ENCODE data around the gene ANXA6.
A peak's percentile ranks its signal among the peaks of the same experiment; 100 is the strongest.

Gene ANXA6

DNA sequence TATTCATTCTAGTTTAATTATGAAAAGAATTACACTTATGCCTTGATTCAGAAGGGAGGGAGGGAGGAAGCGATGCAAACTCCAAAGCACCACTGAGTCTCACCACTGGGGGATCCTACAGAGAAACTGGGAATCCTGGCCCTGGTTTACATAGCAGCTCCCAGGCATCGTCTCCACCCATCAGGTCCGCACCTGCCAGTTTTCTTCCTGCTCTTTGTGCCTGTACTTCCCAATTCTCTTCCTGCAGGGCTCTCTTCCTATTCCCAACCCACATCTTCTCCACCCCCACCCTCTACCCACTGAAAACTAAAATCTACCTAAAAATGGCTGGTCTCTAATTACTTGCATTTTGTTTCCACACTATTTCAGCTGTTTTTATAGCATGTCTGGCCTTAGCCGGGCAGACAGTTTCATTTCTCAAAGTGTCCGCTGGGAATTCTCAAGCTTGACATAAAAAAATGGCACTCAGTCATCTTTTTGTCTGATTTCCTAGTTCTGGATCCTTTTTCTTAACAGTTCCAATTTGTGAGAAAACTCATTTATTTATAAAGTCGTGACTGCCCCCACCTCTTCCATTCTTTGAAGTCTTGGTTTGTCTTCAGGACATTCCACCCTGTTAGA lies 75.2 kb downstream of the ANXA6 start:
- Mint-ChIP-seq H3K4me1 (peaks cover 77% of the 10 kb centered on the region), H3K9me3 (no peaks in the 10 kb centered on the region), H3K4me3 (peak overlapping the region; percentile 77), H3K36me3 (peaks cover 94% of the 10 kb centered on the region), H3K27ac (peak overlapping the region; percentile 90)
- DNase-seq (ENCODE audit: low spot score in 2 of 2) = no peak
- no peak for ATAC-seq

DNA sequence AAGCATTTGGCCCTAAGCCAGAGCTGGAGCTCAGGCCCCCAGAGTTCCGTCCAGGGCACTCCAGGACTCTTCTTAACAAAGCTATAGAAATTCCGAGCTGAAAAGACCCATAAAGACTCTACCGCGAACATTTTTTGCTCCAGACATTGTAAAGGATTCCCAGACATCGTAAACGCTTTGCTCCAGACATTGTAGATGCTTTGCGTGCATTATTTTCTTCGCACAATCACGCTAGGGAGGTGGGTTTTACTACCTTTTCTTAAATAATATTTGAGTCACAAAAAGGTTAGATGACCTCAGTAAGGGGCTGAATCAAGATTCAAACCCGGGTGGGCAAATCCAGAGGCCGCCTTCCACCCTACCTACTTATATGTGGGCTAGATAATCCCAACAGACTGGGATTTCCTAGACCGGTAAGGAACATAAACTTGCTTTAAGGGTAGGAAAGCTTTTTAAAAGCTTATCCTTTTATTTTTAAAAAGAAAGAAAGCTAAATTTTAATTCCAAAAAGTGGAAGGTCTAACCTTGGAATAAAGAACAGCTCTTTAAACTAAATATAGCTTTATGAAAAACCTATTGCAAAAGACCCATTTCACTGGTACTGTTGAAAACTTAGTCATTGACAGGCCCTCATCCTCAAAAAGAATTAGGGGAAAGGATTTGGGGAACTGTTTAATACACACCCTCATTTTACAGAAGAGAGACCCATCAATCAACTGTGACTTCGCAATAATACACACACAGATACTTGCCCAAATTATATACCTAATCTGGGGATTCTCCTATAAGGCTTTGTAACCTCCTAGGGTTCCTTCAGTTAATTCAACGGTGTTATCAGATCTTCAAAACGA lies 75.9 kb downstream of the ANXA6 start:
- Mint-ChIP-seq H3K27ac (peak overlapping the region; percentile 90), H3K36me3 (peaks cover 95% of the 10 kb centered on the region), H3K9me3 (no peaks in the 10 kb centered on the region), H3K4me3 (peak overlapping the region; percentile 77), H3K4me1 (peaks cover 77% of the 10 kb centered on the region)
- no peak for DNase-seq (ENCODE audit: low spot score in 2 of 2)
- no peak for ATAC-seq

DNA sequence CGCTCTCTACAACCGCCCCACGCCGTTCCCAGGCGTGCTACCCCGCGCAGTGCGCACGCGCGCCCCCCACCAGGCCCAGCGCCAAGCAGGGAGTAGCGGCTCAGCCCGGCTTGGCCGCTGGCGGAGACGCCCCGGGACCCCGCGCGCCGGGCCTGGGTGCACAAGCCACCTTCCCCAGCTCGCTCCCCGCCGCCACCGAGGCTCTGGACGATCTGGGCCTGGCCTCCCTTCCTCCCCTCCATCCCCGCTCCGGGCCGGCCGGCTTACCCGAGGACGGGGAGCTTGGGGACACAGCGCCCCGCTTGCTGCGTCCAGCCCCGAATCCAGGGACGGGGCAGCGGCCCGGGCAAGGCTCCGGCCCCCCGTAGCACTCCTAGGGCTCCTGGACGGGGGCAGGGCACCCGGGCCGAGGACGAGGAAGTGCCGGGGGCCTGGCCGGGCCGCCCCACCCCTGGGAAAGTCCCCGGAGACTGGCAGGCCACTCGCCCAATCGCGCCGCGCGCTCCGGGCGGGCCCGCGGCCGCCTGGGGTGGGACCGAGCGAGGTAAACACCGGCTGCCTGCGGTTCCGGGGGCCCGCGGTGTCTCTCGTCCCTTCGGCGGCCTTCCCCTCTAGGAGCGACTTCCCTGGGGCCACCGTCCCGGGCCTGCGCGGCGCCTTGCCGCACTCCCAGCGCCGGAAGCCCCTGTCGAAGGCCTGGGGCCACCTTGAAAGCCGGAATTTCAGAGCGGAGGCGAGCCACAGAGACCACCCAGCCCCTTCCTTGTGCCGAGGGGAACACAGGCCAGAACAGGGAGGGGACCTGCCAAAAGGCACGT lies 76.8 kb downstream of the ANXA6 start, which contains the start of gene TNIP1:
Gene TNIP1 (minus strand): TSS at position 422 of the 818 bp plus-strand sequence. CDS start 15,939 bp downstream, outside the sequence.
- H3K4me1 Mint-ChIP-seq = peaks cover 78% of the 10 kb centered on the region
- peak within 1 kb of the TSS; percentile 77 for H3K4me3 Mint-ChIP-seq
- ATAC-seq (peak; percentile 87), DNase-seq (ENCODE audit: low spot score in 2 of 2) (peak; percentile 99)
- H3K36me3 Mint-ChIP-seq = peaks cover 95% of the 10 kb centered on the region
- H3K27ac Mint-ChIP-seq = peak within 1 kb of the TSS; percentile 90
- H3K9me3 Mint-ChIP-seq = no peaks in the 10 kb centered on the region

DNA sequence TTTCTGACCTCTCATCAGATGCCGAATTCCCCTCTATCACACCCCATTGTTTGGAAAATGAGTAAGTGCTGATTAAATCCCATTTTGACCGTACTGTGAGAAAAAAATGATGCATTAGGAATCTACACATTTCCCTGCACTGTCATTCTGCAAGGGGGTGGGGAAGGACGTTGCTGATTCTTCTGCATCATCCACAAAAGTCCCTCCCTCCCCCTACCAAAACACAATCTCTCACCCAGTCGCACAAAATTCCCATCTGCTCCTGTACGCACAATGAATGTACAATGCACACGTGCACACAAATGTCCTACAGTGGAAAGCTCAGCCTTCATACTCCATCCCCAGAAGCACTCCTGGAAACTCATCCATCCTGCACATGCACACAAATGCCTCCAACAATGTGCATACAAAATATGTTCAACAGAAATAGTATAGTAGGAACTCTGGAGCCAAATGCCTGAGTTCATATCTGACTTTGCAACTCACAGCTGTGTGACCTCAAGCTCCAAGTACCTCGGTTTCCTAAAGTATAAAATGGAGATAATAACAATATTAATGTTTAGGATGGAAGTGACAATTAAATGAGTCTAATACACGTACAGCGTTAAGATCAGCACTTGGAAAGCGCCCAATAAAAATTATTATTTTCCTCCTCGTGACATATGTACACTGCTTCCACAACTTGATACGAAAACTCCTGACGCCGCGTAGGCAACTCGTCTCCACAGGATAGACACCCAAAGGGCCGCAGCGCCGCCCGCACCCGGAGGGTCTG lies 77.6 kb downstream of the ANXA6 start:
- DNase-seq (ENCODE audit: low spot score in 2 of 2) = peak in 1 of 2 donors; percentile 69
- H3K4me3 Mint-ChIP-seq = peak overlapping the region; percentile 77

DNA sequence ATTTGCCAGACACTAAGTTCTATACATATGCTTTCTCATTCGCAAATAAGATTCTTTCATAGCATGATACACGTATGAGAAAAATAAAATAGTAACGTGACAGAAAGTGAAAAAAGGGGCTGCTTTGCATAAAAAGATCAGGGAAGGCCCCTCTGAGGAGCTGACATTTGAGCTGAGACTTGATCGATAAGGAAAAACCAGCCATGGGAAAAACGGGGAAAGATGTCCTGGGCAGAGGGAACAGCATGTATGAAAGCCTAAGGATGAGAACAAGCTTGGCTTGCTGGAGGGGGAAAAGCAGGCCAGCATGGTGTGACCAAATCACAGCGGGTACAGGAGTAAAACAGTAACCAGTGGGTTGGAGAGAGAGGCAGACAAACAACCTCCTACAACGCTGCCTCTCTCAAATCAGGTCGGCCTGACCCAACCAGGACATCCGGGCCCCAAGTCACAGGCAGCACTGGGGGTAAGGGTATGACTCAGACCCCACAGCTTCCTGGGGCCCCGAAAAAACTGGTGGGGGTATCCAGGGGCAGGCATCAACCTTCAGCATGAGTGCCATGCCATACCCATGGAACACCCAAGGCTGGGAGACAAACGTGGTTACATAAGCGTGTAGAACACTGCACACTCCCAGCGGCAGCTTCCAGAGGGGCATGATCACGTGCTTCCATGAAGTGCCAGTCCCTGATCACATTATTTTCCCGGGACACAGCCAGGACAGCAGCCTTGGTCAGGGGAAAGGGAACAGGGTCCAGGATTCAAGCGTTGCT lies 78.9 kb downstream of the ANXA6 start:
- DNase-seq (ENCODE audit: low spot score in 2 of 2) = peak; percentile 53 to 88
- peaks cover 78% of the 10 kb centered on the region for H3K4me1 Mint-ChIP-seq

More for the DNA sequence above, 77.6 kb downstream of the ANXA6 start:
- Mint-ChIP-seq H3K4me1 (peaks cover 78% of the 10 kb centered on the region), H3K27ac (peak overlapping the region; percentile 90), H3K9me3 (no peaks in the 10 kb centered on the region), H3K36me3 (peaks cover 95% of the 10 kb centered on the region)
- ATAC-seq = no peak

DNA sequence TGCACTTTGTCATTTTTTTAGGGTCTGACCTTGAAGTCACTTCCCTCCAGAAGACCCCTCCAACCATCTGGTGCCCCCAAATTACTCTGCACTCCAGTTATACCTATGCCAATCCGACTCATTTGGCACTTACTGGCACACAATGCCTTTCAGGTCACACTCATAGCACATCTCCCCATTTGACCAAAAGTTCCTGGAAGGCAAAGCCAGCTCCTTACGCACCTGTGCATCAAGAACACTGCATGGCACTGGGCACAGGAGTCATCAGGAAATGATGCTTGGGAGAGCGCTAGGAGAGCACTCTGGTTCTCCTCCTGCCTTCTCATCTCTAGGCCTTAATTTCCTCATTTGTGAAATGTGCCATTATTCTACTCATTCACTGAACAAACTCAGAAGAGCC lies 79.6 kb downstream of the ANXA6 start:
- Mint-ChIP-seq H3K36me3 (peaks cover 95% of the 10 kb centered on the region), H3K4me3 (peak overlapping the region; percentile 77), H3K9me3 (no peaks in the 10 kb centered on the region), H3K27ac (peak overlapping the region; percentile 90), H3K4me1 (peaks cover 78% of the 10 kb centered on the region)
- ATAC-seq (no peak), DNase-seq (ENCODE audit: low spot score in 2 of 2) (no peak)

More for the DNA sequence above, 78.9 kb downstream of the ANXA6 start:
- Mint-ChIP-seq H3K4me3 (peak overlapping the region; percentile 77), H3K9me3 (no peaks in the 10 kb centered on the region), H3K27ac (peak overlapping the region; percentile 90), H3K36me3 (peaks cover 95% of the 10 kb centered on the region)
- peak; percentile 77 for ATAC-seq

DNA sequence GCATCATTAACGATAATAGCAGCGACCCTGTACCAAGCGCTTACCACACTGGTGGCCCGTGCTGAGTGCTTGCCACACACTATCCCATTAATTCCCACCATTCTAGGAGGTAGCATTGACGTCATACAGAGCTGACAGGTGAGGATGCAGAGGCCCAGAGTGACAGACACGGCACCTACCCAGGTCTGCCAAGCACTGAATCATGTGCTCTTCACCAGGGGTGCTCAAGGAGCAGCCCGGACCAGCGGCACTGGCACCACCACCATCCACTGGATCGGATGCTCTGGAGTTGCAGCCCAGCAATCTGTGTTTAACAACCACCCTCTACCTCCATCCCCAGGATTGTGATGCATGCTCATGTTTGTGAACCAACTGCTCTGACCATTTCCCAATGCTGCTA lies 80.2 kb downstream of the ANXA6 start:
- Mint-ChIP-seq H3K9me3 (no peaks in the 10 kb centered on the region), H3K27ac (peak overlapping the region; percentile 90), H3K4me3 (peak overlapping the region; percentile 77), H3K36me3 (peaks cover 95% of the 10 kb centered on the region), H3K4me1 (peaks cover 78% of the 10 kb centered on the region)
- DNase-seq (ENCODE audit: low spot score in 2 of 2) (no peak), ATAC-seq (no peak)

DNA sequence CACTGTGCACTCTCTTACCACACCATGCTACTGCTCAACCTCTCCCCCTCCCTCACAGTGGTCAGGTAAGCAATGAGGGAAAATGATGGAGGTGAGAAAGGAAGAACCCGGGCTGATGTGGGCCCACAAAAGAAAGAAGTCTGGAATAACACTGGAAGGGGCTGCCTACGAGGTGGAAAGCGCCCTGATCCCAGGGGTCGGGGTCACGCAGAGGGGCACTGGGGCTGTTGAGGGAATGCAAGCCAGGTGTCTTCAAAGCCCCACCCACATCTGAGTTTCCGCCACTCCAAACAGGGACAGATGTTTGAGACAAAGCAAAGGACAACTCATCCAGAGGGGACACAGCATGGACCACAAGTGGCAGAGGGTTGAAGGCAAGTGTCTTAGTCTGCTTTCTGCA lies 81.0 kb downstream of the ANXA6 start:
- Mint-ChIP-seq H3K4me3 (peak overlapping the region; percentile 77), H3K27ac (peak overlapping the region; percentile 89), H3K4me1 (peaks cover 82% of the 10 kb centered on the region), H3K9me3 (no peaks in the 10 kb centered on the region), H3K36me3 (peaks cover 96% of the 10 kb centered on the region)
- DNase-seq (ENCODE audit: low spot score in 2 of 2) = no peak
- ATAC-seq = no peak

DNA sequence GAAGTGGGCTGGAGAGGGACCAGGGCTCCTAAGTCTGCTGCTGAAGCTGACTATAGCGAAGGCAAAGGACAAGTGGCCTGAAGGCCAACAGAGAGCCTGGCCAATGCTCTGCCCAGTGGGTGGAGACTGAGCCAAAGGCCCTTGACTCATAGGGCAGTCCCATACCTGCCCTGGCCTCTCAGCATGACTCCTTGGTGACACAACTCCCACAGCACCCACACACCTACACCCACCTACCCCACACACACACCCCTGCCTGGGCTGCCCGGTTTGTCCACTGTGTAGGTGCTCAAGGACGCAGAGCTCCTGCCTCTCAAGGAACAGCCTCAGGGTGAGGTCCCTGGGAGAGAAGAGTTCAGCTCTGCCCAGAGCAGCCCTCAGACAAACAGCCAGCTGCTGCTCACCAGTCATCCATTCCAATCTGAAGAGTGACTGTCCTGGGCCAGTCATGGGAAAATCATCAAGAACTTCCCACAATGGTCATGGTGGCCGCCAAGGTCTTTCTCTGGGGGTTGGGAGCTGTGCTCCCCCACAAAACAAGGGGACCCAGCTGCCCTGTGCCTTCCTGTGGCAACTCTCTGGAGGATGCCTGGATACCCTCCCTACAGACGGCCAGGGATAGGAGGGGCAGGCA lies 81.8 kb downstream of the ANXA6 start:
- H3K36me3 Mint-ChIP-seq = peaks cover 97% of the 10 kb centered on the region
- peaks cover 89% of the 10 kb centered on the region for H3K4me1 Mint-ChIP-seq
- no peak for DNase-seq (ENCODE audit: low spot score in 2 of 2)
- H3K27ac Mint-ChIP-seq = peak overlapping the region; percentile 89
- H3K9me3 Mint-ChIP-seq = no peaks in the 10 kb centered on the region
- H3K4me3 Mint-ChIP-seq = peak overlapping the region; percentile 77
- ATAC-seq = peak; percentile 39

DNA sequence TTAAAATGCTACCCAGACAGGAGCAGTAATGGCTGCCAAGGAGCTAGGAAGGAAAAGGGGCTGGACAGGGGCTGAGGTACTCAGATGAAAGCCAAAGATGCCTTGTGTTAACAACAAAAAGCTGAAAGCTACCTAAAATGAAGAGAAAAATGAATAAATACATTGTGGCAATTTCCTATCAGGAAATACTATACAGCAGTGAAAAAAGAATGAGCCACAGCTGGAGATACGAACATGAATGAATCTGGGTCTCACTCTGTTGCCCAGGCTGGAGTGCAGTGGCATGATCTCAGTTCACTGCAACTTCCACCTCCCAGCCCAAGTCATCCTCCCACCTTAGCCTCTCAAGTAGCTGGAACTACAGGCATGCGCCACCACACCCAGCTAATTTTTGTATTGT lies 83.0 kb downstream of the ANXA6 start:
- Mint-ChIP-seq H3K36me3 (peaks cover 100% of the 10 kb centered on the region), H3K9me3 (no peaks in the 10 kb centered on the region), H3K4me1 (peaks cover 94% of the 10 kb centered on the region), H3K27ac (no peak overlapping the region), H3K4me3 (no peak overlapping the region)
- no peak for ATAC-seq
- DNase-seq (ENCODE audit: low spot score in 2 of 2) = no peak

DNA sequence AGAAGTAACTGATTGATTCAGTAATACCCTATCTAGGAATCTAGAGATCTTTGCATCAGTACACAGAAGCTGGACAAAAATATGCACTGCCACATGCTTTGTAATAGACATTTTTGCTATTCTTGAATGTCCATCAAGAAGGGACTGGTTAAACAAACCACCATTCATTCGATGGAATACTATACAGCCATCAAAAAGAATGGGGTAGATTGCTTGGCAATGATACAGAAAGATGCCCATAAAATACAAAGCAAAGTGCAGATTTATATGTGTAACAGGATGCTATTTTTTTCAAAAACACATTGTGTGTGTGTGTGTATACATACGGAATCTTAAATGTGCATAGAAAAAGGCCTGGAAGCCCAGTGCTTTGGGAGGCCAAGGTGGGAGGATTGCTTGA lies 84.3 kb downstream of the ANXA6 start:
- ATAC-seq (no peak), DNase-seq (ENCODE audit: low spot score in 2 of 2) (no peak)
- Mint-ChIP-seq H3K9me3 (no peaks in the 10 kb centered on the region), H3K4me1 (peaks cover 95% of the 10 kb centered on the region), H3K27ac (no peak overlapping the region), H3K36me3 (peaks cover 97% of the 10 kb centered on the region), H3K4me3 (peak overlapping the region; percentile 19)

DNA sequence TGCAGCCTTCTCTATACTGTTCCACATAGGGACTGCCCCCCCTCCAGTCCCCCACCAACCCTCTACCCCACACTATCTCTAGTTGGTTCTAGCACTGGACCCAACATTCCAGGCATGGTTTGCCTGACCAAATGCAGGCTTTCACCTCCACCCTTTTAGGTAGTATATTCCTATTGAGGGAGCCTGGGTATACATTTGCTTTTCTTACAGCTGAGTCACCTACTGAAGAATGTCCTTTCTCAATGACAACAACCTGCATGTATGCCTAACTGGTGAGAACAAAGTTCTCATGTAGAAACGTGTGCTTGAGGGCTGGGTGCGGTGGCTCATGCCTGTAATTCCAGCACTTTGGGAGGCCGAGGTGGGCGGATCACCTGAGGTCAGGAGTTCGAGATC lies 85.0 kb downstream of the ANXA6 start:
- ATAC-seq (no peak), DNase-seq (ENCODE audit: low spot score in 2 of 2) (no peak)
- peak overlapping the region; percentile 78 for H3K27ac Mint-ChIP-seq
- peak overlapping the region; percentile 19 for H3K4me3 Mint-ChIP-seq
- no peaks in the 10 kb centered on the region for H3K9me3 Mint-ChIP-seq
- peaks cover 95% of the 10 kb centered on the region for H3K4me1 Mint-ChIP-seq
- H3K36me3 Mint-ChIP-seq = peaks cover 97% of the 10 kb centered on the region

DNA sequence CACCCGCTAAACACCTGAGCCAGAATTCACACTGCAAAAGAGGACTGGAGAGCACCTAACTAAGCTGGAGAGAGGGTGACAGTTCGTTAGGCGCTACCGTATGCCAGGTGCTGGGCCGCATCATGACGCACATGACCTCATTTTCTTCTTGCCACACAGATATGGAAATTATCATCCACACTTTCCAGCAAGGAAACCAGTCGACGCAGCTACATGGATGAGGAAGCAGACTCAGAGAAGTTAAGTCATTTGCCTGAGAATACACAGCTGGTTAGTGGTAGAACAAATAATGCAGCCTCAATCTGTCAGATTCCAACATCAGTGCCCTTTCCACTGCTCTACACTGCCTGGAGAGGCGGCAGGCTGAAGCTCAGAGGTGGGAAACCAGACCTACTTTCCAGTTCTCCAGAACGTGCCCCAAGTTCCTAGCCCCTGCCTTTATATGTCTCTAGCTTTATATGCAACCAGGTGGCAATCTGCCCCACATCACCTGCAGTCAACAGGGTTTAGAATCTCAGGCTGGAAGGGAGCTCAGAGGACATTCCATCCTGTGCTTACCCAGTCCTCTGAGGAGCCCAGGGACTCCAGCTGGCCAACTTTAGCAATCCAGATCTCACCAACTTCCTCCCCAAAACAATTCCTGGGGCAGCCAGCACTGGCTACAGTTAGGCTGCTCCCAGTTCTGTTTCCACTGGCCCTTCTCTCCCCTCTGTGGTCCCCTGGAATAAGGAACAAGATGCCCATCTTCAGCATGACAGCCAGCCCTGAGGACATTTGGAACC lies 85.5 kb downstream of the ANXA6 start:
- DNase-seq (ENCODE audit: low spot score in 2 of 2) = no peak
- ATAC-seq = no peak
- Mint-ChIP-seq H3K4me3 (peak overlapping the region; percentile 19), H3K27ac (peak overlapping the region; percentile 78), H3K4me1 (peaks cover 95% of the 10 kb centered on the region), H3K36me3 (peaks cover 97% of the 10 kb centered on the region), H3K9me3 (no peaks in the 10 kb centered on the region)
